Stromal cell of bone marrow (primary cell): ENCODE data around the gene FMN1.
"Not testable (repeated sequence)": the region's sequence is repeated elsewhere in the genome, so short reads cannot be mapped to it uniquely, and the experiment has no call there.

Experiments
- DNase-seq: peaks from one replicate; pipeline ENCODE4 v3.0.0-alpha.2; 2012; ENCODE audit warnings: low read depth

Gene FMN1

DNA sequence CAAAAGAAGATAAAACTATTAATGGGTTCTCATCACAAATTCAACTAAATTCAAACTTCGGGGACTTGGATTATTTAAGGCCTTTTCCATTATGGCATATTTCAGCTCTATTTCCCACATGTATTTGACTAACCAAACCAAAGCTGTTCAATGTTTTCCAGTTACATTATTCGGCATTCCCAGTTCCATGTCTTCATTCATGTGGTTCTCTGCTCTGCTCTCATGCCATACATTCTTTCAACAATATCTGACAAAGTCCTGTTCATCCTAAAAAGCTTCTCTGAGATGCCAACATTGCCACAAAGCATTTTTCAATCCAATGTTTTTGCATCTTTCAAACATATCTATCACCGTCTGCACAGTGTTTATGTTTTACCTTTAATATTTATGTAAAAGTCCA lies 335.3 kb downstream of the FMN1 start:
- DNase-seq: no peak

DNA sequence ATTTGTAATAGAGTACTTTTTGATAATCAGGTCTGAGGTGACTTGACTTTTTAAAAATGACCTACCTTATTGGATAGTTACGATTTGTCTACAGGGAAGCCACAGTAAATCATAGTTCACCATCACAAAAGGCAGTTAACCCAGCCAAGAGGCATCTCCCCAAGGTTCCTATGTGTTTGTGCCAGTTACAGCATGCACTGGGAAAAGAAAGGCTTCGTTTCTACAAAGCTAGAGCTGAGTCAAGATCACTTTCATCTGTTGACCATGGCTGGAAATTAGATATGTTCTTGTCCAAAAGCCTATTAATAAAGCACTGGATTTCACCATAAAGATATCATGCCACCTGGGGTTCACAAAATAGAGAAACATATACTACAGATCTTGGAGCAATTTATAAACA lies 336.8 kb downstream of the FMN1 start:
- DNase-seq: no peak

DNA sequence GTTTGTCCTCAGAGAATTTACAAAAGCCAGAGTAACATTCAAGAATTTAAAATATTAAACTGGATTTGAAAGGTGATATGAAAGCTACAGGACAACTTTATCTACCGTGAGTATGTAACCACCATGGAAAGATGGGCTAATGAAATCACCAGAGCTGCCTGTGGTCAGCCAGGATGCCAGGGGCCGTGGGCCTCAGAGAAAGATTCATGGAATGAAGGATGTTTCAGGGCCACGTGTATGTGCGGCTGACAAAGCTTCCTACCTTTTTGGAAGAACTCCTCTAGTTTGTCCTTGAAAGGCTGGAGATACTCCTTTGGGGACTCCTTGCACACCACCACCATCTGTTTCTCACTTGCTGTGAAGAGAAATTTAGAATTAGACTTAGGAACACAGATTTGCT lies 337.8 kb downstream of the FMN1 start:
- DNase-seq: no peak

DNA sequence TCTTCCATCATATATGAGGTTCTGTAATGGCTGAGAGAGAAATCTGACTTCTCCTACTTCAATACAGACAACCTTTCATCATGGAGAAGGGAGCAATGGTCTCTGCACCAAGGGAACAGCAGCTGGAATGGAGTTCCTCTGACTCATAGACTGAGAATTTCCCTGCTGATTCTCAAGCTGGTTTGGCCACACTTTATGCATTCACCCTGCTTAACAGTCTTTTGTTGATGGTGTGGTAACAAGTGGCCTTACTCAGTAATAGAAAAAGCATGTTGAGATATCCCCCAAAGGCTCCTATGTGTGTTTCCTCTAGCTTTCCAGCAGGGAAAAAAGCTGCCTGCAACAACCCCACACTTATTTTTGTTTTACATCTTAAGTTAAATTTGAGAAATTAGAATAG lies 338.6 kb downstream of the FMN1 start:
- DNase-seq: peak; percentile 93

DNA sequence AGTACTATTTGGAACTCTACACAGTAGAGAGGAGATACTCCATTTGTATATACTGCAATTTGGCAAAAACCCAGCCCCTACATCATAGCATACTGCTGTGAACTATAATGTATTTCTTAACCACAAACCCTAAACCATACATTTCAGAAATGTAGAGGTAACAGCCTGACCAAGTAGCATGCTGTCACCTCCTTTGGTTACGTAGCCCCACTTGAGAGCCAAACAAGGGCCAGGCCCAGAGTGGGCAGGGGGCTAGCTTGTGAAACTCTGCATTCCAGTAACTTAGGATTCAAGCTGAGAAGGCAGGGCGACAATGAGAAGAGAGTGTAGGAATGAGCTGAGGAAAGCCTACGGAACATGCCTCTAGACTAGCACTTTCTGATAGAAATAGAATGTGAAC lies 340.9 kb downstream of the FMN1 start:
- DNase-seq: no peak

DNA sequence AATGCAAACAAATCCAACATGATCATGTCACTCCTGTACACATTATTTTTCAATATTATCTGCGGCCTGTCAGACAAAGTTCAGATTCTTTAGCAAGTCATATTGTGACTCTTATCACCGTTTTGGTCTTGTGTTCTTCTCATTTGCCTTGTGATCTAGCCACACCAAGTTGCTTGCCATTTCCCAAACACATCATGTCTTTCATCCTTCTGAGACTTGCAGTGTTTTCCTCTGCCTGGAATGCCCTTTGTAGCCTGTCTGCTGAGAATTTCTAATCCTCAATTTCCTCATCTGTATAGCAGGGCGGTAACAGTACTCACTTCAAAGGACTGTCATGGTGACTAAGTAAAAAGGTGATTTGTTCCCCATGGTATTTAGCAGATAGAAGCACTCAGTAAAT lies 341.7 kb downstream of the FMN1 start:
- no peak for DNase-seq

DNA sequence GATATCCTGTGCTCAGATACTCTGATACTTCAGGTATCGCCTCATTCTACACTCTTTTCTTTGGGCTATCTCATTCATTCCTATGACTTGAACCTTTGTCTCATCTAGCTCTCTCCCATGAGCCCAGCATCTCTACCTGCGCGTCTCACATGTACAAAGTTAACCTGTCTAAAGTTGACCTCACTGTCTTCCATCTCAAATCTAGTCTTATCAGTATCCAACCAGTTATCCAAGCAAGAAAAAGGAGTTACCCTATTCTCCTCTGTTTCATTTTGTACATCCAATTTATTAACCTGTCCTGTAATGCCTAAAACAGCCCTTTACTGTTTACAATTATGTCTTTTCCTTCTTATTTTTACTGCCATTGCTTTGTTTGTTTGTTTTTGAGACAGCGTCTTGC lies 342.5 kb downstream of the FMN1 start:
- no peak for DNase-seq

DNA sequence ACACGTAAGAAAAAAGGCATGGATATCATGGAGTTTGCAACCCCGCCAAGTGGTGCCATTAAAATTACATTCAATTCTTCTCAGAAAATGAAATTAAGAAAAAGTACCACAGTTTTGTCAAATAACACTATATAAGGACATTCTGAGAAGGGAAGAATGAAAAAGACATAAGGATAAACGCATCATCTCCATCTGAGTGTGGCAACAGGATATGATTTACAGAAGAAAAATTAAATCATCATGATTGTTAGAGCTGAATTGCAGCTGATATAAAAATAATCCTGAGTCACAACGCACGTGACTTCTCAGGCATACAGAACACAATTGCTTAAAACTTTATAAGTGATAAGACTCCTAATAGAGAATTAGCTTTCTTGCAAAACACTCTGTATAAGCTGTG lies 342.9 kb downstream of the FMN1 start:
- DNase-seq: peak; percentile 73

DNA sequence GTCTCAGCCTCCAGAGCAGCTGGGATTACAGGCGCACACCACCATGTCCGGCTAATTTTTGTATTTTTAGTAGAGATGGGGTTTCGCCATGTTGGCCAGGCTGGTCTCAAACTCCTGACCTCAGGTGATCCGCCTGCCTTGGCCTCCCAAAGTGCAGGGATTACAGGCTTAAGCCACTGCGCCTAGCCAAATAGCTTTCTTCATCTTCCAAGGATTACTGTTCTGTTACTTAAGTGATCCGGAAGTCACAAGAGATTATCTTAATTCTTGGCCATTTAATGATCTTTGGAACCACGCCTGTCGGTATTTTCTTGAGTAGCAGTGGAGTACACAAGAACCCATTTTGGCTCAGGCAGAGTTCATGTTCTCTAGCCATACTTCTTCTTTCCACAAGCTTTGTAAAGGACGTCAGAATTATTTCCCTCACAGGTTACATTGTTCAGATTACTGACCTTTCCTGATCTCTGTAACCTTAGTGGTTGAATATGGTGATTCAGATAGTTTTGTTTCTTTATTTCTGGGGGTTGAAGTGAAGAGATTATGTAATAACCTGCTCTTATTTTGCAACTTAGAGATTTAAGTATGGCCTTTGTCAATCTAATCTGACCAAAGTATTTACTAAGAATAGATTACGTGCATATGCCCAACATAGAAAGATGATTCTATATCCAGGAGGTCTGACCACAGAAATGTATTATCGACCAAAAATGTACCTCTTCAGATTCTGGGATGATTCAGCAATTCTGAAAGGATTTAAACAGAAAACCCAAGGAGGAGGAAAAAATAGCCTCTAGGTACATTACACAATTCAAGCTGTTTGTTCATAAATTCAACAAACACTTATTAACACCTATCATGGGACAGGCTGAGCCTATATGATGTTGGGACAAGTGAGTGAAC lies 344.5 kb downstream of the FMN1 start:
- DNase-seq: no peak

DNA sequence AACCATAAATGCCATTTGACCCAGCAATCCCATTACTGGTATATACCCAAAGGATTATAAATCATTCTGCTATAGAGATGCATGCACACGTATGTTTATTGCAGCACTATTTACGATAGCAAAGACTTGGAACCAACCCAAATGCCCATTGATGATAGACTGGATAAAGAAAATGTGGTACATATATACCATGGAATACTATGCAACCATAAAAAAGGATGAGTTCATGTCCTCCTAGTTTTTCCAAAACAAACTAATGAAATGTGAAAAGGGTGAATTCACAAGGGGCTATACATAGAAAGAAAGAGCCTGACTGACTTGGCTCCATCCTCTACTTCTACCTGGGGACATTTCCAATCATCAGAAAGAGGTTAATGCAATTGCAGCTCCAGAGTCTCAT lies 347.8 kb downstream of the FMN1 start:
- not testable (repeated sequence) for DNase-seq

DNA sequence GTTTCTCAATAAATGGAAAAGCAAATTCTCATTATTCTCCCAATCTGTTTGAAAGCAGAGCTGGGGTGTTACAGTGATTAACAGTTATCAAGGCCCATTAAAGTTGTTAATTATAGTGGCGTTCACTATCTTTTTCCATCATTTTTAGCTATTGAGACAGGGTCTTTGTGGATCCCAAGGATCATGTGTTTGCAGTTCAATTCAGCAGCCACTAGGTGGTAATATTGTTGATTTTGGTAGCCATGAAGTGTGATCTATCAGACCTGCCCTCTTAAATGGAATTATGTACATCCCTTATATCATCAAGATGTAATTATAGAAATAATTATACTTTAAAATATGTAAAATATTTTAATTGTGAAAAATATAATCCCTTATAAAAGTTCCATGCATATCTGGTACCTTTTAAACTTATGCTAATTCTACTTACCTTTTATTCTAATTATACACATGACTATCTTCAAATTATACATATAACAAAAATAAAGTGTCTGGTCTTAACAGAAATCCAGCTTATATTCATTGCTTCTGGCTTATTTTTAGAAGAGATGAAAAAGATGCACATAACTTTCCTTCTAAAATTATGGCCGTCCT lies 350.3 kb downstream of the FMN1 start:
- DNase-seq: no peak

DNA sequence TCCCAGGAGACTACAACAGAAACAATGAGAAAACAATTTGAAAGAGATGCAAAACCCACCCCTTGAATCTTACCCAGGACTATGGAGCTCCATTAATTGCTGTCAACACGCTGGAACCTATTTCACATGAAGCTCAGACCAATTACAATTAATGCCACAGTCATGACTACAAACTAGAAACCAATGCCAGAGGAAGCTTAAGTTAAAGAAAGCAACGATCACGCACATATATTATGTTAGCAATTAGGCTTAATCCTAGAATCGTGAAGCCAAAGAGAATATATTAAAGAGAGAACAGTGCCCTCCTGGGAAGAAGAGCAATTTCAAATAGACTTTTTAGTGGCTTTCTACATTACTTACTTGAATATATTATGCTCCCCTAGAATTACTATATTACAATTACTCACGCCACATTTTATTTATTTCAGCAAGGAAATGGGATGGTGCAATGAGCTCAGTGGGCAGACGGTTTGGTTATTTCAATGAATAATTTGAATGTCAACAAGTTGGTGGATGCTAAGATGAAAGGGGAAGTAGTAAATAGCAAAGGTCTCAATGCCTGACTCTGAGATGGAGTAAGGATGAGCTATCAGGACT lies 351.2 kb downstream of the FMN1 start:
- DNase-seq: no peak

DNA sequence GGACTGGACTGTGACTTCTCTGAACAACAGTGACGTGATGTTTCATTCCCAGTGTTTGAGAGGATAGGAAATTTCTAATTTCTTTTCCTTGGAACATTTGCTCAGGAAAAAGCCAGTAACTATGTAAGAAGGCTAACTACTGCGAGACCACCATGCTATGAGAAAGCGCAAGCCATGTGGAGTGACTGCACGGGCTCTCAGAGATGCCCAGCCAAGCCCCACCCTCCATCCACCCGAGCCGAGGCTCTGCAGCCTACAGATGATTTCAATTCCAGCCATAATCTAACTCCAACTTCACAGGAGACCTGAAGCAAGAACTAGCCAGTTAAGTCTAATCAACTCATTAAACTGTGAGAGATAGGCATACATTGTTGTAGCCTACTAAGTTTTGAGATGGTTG lies 352.4 kb downstream of the FMN1 start:
- DNase-seq: no peak

DNA sequence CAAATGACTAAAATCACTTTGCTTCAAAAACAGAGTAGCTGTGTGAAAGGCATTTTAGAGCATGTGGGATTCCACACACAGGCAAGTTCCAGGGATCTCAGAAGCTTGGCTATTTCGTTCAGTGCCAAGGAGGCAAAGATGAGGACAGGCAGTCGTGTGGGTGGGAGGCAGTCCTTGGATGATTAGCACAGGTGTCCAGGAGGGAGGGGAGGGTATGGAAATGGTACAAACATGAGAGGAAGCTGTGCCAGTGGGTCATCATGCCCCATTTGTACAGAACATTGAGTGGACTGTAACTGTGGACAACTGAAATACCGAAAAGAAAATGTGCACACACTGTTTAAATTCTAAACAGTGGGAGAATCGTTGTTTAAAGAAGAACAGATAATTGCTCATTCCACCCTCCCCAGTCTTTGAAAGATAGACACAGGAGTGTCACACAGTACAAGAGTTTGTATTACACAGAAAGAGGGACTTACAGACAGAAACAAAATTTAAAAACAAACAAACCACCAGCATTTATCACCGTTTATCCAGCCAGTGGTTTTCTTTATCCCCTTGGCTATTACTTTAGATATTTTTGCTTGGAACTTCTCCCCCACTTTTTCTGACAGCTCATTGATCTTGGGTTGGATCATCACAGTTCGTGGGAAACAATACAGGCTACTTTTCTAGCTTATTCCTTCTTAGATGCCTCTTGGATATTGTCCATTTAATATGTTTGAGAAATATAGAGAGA lies 353.8 kb downstream of the FMN1 start:
- no peak for DNase-seq

DNA sequence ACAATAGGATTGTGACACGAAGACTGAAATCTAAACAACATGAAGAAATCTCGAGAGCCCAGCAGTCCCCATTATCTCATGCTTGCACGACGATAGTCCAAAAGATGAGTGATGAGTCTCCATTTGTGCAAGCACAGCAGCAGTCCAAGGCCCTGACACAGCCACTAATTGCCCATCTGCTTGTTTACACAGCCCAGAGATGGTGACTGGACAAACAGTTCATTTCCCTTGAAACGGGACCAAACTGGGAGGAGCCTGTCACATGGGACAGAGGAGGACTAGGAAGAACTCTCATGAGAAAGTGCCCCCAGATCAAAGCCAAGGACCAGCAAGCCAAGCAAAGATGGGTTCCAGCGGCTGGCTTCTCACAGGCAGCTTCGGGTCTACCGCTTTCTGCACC lies 355.7 kb downstream of the FMN1 start:
- peak; percentile 86 for DNase-seq

DNA sequence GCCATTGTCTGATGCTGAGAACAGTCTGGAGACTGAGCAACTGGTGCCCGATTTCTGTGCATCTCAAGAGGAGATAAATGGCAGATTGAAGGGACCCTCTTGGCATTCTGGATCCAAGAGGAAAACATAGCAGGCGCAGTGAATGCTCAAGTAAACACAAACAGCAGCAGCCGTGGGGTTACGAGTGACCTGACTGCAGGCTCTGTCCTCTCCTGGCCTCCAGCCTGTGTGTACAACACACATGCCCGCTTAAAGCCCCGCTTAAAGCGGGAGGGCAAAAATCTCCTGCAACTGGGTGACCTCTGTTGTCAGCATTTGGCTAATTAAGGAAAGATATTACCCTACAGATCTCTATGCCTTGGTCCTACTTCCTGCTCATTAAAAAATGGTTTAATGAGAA lies 356.2 kb downstream of the FMN1 start:
- no peak for DNase-seq

DNA sequence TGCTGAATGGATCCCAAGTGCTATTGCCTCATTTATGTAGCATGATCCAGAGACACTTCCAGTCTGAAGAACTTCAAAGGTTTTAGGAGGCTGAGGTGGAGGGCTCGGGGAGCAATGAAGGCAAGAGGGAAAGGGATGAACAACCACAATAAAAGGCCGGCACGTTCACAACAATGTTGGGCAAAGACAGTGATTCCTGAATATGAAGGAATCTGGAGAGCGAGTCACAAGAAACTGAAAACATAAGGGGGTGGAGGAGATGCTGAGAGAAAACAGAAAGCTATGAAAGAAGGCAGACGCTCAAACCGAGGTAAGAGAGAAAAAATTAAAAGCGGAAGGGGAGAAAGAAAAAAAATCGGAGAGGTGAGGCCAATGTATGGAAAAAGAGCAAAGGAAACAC lies 356.6 kb downstream of the FMN1 start:
- DNase-seq: no peak

DNA sequence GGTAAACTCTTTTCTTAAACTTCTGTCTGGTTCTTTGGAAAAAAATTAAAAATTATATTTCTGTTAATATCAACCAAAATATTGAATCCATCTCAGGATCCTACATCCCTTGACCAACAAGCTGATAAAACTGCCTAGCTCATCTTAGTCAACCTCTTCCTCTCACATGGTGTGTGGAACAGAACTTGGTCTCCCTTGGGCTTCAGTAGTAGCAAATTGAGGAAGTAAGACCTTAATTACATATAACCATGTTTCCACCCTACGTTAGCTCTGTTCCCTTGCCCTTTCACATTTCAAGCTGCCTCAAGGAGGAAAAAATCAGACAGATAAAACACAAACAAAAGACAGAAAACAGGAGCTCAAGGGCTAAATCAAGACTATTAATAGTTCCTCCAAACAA lies 360.4 kb downstream of the FMN1 start:
- no peak for DNase-seq

DNA sequence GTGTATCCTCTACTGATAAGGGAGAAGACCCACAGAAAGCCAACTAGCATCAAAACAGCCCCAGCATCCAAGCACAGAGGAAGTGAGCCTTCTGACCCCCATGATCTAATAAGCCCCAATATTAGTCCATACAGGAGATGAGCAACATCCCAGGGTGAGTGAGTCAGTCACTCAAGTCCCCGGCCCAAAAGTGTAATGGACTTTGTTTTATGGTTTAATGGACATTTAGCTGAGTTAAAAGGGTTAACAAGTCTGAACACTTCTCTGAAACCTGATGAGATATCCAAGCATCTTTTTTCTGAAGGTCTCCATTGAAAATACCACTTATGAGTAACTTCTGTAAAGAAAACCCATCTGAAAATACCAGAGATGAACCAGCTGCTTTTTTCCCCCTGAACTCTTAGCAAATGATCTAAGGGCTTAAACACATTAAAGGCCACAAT lies 361.1 kb downstream of the FMN1 start:
- no peak for DNase-seq

DNA sequence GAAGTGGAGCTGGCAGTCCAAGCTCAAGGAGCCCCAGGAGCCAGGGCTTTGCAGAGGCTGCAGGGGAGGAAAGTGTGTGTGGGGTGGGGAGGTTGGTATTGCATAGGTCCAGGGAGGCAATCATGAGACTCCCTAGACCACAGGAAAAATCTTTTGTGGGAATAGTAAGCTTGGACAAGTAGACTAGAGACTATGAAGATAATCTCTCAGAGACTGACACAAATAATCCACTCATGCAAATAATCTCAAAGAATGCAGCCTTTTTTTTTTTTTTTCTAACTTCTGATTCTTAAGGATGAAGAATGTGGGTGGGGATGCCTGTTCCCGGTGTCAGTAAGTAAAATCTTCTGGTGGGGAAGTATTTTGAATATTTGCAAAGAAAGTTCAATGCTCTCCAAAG lies 363.0 kb downstream of the FMN1 start:
- DNase-seq: no peak

DNA sequence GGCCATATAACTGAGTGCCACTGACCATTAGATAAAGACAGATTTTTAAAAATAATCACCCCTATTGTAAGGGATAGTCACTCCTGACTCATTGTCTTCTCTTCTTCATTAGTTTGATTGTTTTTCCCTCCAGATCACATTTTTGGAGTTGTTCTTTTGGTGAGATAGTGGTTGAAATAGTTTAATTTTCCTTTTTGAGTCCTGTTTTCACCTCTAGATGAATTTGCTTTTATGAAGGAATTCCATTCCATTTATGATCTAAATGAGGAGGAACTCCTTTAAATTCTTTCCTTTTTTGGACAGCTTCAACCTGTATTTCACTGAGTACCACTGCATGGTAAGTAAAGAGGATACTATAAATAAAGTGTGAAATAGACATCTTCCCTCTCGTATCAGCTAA lies 364.3 kb downstream of the FMN1 start:
- DNase-seq: no peak

DNA sequence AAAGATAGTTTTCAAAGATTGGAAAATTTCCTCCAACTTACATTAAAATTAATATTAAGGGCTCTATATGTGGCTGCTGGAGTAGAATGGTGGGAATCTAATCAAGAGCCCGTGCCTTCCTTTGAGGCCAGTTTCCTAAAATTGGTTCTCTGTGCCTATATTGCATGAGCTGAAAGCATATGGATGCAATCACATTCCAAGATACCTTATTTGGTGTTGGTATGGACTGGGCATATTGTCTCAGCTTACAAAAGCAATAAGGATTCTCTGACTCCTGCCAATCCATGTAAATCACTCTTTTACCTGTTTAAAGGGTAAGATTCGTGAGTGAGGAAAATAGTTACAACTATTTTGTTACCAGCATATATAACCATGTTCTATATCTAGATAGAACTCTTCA lies 365.1 kb downstream of the FMN1 start:
- no peak for DNase-seq
